ENCODE data around the gene HMGXB4. TPM values are rescaled to one million over a fixed set of nuclear protein-coding genes. Genes with fewer than 3 reads are reported as not detected.
A peak's percentile ranks its signal among the peaks of the same experiment; 100 is the strongest.

Gene HMGXB4
- total and polyA plus RNA-seq, 2 donors (not counting 1 experiment from before 2014, with no cell fraction given) = 5.9 to 25.2 TPM

DNA sequence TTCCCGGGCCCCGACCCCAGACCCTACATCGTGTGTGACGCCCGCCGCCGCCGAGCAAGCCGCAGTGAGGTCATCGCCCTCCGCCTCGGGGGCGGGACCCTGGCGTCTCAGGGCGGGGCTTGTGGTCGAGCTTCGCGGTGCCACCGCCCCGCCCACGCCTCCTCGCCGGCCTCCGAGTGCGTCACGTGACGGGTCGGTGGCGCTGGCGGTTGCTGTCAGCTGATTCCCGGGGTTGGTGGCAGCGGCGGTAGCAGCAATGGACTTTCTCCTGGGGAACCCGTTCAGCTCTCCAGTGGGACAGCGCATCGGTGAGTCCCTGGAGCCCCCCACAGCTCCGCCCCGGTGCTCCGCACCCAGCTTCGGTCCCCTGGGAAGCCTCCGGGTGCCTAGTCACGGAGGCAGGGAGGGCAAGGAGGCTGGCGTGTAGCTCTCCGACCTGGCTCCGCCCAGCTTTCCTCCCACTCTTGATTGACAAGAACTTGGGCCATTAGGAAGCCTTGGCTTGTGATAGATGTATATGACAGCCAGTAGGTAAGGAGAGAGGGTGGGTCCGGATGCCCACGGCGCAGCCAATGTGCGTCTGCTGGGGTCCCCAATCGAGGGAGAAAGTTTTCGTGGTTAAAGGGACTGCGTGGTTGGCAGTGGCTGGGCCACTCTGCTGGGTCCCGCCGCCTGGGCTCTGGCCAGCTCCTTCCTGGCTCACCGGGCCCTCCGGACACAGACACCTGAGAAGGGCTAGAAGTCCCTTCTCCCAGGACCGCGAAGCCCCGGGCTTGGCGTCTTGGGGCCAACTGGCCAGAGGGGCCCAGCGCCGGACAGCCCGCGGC, 42.6 kb downstream of the HMGXB4 start, which contains the start of gene TOM1:
TOM1 (plus strand) TSS at position 222 of the 827 bp plus-strand sequence; CDS start at position 257, 35 bp downstream.
- peaks cover 42% of the 10 kb centered on the region for H3K79me2 ChIP-seq (ENCODE audit: control insufficient read depth, insufficient read depth, low read length)
- no peaks in the 10 kb centered on the region for H3K9me3 Mint-ChIP-seq (ENCODE audit: insufficient read depth)
- H3K4me2 ChIP-seq (replicated peaks; ENCODE audit: low read depth, low read length, poor library complexity, severe bottlenecking) = peak within 1 kb of the TSS; percentile 96
- peak within 1 kb of the TSS; percentile 98 for H3K27ac Mint-ChIP-seq
- H3K9ac ChIP-seq (ENCODE audit: low read length) = peak within 1 kb of the TSS; percentile 96
- H3K27ac ChIP-seq (ENCODE audit: low read length in 2 of 2) = peak within 1 kb of the TSS; percentile 96 to 97
- H2AFZ ChIP-seq (ENCODE audit: insufficient read depth, low read depth, low read length, poor library complexity, severe bottlenecking) = peak within 1 kb of the TSS; percentile 74
- peaks cover 26% of the 10 kb centered on the region for H3K4me1 Mint-ChIP-seq
- H3K9me3 ChIP-seq (ENCODE audit: control extremely low read depth in 1 of 3, control insufficient read depth in 2 of 3, insufficient read depth in 1 of 3, low read length in 2 of 3) = no peaks in the 10 kb centered on the region
- intact Hi-C loops (cut with micrococcal nuclease) = loop anchor here (1.0 to 5.0 kb wide), 5 partner anchors 43 to 1752 kb away; partner anchors contain the start of genes HMGXB4, IFT27 and KCTD17
- H3K27me3 ChIP-seq (replicated peaks in 1 of 4; ENCODE audit: control extremely low read depth in 1 of 4, control insufficient read depth in 3 of 4, insufficient read depth in 4 of 4, low read length in 3 of 4) = no peaks in the 10 kb centered on the region
- H4K20me1 ChIP-seq (ENCODE audit: control insufficient read depth, insufficient read depth, low read length, poor library complexity, severe bottlenecking) = peaks cover 4% of the 10 kb centered on the region
- CTCF ChIA-PET = interaction anchor here (0.8 to 1.8 kb wide), 7 partner anchors 13 to 348 kb away, joined by 3 to 13 read pairs (median 4); partner anchors contain the start of genes APOL6 and HMGXB4
- DNase-seq (peak; percentile 100), ATAC-seq (ENCODE audit: low read depth) (peak; percentile 90)
- WGBS (ENCODE audit: insufficient coverage) = under 1% methylated on average over 64 of the region's 64 CpGs
- POLR2A ChIA-PET = interaction anchor here (0.6 to 1.8 kb wide), 7 partner anchors 14 to 1230 kb away, joined by 3 to 20 read pairs (median 5); partner anchors contain the start of gene HMGXB4
- H3K27me3 Mint-ChIP-seq = no peaks in the 10 kb centered on the region
- TF ChIP-seq, protein P1, sequence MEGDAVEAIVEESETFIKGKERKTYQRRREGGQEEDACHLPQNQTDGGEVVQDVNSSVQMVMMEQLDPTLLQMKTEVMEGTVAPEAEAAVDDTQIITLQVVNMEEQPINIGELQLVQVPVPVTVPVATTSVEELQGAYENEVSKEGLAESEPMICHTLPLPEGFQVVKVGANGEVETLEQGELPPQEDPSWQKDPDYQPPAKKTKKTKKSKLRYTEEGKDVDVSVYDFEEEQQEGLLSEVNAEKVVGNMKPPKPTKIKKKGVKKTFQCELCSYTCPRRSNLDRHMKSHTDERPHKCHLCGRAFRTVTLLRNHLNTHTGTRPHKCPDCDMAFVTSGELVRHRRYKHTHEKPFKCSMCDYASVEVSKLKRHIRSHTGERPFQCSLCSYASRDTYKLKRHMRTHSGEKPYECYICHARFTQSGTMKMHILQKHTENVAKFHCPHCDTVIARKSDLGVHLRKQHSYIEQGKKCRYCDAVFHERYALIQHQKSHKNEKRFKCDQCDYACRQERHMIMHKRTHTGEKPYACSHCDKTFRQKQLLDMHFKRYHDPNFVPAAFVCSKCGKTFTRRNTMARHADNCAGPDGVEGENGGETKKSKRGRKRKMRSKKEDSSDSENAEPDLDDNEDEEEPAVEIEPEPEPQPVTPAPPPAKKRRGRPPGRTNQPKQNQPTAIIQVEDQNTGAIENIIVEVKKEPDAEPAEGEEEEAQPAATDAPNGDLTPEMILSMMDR (IDR thresholded peaks at IDR 0.05) = no peak
- TF ChIP-seq EZH2 (IDR thresholded peaks at IDR 0.05; ENCODE audit: borderline replicate concordance, insufficient read depth, low read depth, low read length, poor library complexity, severe bottlenecking) = no peak
- H3K4me1 ChIP-seq (ENCODE audit: control insufficient read depth in 2 of 2, insufficient read depth in 2 of 2, low read length in 2 of 2) = peaks cover 5 to 22% of the 10 kb centered on the region in 2 donors
- H3K4me3 Mint-ChIP-seq = peak within 1 kb of the TSS; percentile 93
- H3K4me3 ChIP-seq (ENCODE audit: control extremely low read depth in 1 of 5, extremely low read depth in 1 of 5, insufficient read depth in 1 of 5, low read depth in 2 of 5, low read length in 4 of 5) = peak within 1 kb of the TSS; percentile 61 to 94 (median 73)
- H3K36me3 ChIP-seq (replicated peaks in 1 of 2; ENCODE audit: control extremely low read depth in 1 of 2, control insufficient read depth in 1 of 2, extremely low read depth in 1 of 2, insufficient read depth in 2 of 2, low read length in 1 of 2) = peaks cover 2 to 3% of the 10 kb centered on the region in 2 experiments

All from B cell (primary cell).